SIG-M5 treated with dmso at 0.1 percent for 504 hours (cell line): ENCODE measurements around the gene PCOLCE2.
"Not testable (repeated sequence)": the region's sequence is repeated elsewhere in the genome, so short reads cannot be mapped to it uniquely, and the experiment has no call there.

ENCODE experiments used
- DNase-seq: peaks from one replicate; lab custom pipeline; 2025; ENCODE audit not compliant: unreplicated experiment; lab: John Stamatoyannopoulos, UW

Gene PCOLCE2

GRCh38 chr3:142904639-142905436, 16.0 kb upstream of the PCOLCE2 start:
- peak; percentile 67 for DNase-seq

- DNase-seq: no peak
Observed at GRCh38 chr3:142902356-142902755, 13.5 kb upstream of the PCOLCE2 start.

- DNase-seq: no peak
Observed at GRCh38 chr3:142898346-142899213, 9.7 kb upstream of the PCOLCE2 start.

- no peak for DNase-seq
Observed at GRCh38 chr3:142897807-142898206, 8.9 kb upstream of the PCOLCE2 start.

- DNase-seq: no peak
Observed at GRCh38 chr3:142896996-142897395, 8.1 kb upstream of the PCOLCE2 start.

GRCh38 chr3:142896201-142896755, 7.4 kb upstream of the PCOLCE2 start:
- DNase-seq: no peak

GRCh38 chr3:142894493-142894892, 5.6 kb upstream of the PCOLCE2 start:
- no peak for DNase-seq

GRCh38 chr3:142892714-142893113, 3.8 kb upstream of the PCOLCE2 start:
- DNase-seq: no peak

- no peak for DNase-seq
Observed at GRCh38 chr3:142890592-142890991, 1.7 kb upstream of the PCOLCE2 start.

- no peak for DNase-seq
Observed at GRCh38 chr3:142889212-142890014, 530 bp upstream of the PCOLCE2 start.

- DNase-seq: peak; percentile 58
Observed at GRCh38 chr3:142888099-142888480, 793 bp downstream of the PCOLCE2 start.

- DNase-seq: peak; percentile 29
Observed at GRCh38 chr3:142886940-142887339, 1.9 kb downstream of the PCOLCE2 start.

GRCh38 chr3:142886021-142886420, 2.9 kb downstream of the PCOLCE2 start:
- DNase-seq: no peak

- DNase-seq: peak; percentile 31
Observed at GRCh38 chr3:142884531-142884930, 4.4 kb downstream of the PCOLCE2 start.

GRCh38 chr3:142883534-142883933, 5.3 kb downstream of the PCOLCE2 start:
- DNase-seq: not testable (repeated sequence)

- DNase-seq: no peak
Observed at GRCh38 chr3:142881445-142882224, 7.2 kb downstream of the PCOLCE2 start.

GRCh38 chr3:142878649-142879300, 10.1 kb downstream of the PCOLCE2 start:
- DNase-seq: no peak

- DNase-seq: no peak
Observed at GRCh38 chr3:142876417-142876816, 12.5 kb downstream of the PCOLCE2 start.

- no peak for DNase-seq
Observed at GRCh38 chr3:142875583-142876207, 13.2 kb downstream of the PCOLCE2 start.
